Measurements from ENCODE around the gene EN1.

- TF ChIP-seq SIN3A (IDR thresholded peaks at IDR 0.05; ENCODE audit: borderline replicate concordance, insufficient read depth, low read depth, low read length) (no peak), CTCF (IDR thresholded peaks at IDR 0.05) (no peak), TCF7L2 (IDR thresholded peaks at IDR 0.05; ENCODE audit: low read depth, low read length) (no peak), REST (IDR thresholded peaks at IDR 0.05; ENCODE audit: insufficient read depth in 1 of 2, low read depth in 2 of 2, low read length in 1 of 2) (no peak)
Observed at GRCh38 chr2:118852605-118853128, 5.2 kb upstream of the EN1 start.

Data from Panc1 (cell line).